Heart right ventricle (tissue), 16 donors: Measurements from ENCODE around the gene KCNE3. TPM values are rescaled to one million over a fixed set of nuclear protein-coding genes. Genes with fewer than 3 reads are reported as not detected.
A peak's percentile ranks its signal among the peaks of the same experiment; 100 is the strongest.

Source experiments
- ATAC-seq, 8 donors: fragments of 200-7000 bp; cut with Tn5 transposase; one replicate each; pipeline ENCODE4 v1.9.1; 2020; ENCODE audit warnings: mild to moderate bottlenecking in 8 of 8, moderate library complexity in 8 of 8, moderate number of reproducible peaks in 1 of 8
- DNase-seq, 2 donors: peaks; one replicate each; pipeline ENCODE4 v3.0.0-alpha.2; 2020
- H3K27ac ChIP-seq, 10 donors: fragments of 200-600 bp; sonication (generic) in 2 of 10; one replicate each; pipeline versions ENCODE4 v1.5.0 to v1.8.0; 2020 to 2022; ENCODE audit warnings: mild to moderate bottlenecking in 3 of 10
- H3K27me3 ChIP-seq, 7 donors: fragments of 200-600 bp; one replicate each; pipeline ENCODE4 v1.8.0; 2021 to 2022; ENCODE audit warnings: mild to moderate bottlenecking in 2 of 7
- H3K36me3 ChIP-seq, 9 donors: fragments of 200-600 bp; sonication (generic) in 1 of 9; one replicate each; pipeline versions ENCODE4 v1.5.0 to v1.8.0; 2020 to 2022; ENCODE audit warnings: mild to moderate bottlenecking in 2 of 9
- H3K4me1 ChIP-seq, 9 donors: fragments of 200-600 bp; sonication (generic) in 1 of 9; one replicate each; pipeline versions ENCODE4 v1.5.0 to v1.8.0; 2020 to 2022; ENCODE audit warnings: mild to moderate bottlenecking in 4 of 9
- H3K4me3 ChIP-seq, 10 donors: fragments of 200-600 bp; sonication (generic) in 2 of 10; one replicate each; pipeline versions ENCODE4 v1.5.0 to v1.8.0; 2020 to 2022; ENCODE audit warnings: mild to moderate bottlenecking in 7 of 10, moderate library complexity in 2 of 10
- H3K9me3 ChIP-seq, 11 donors: fragments of 200-600 bp in 10 of 11; sonication (generic) in 2 of 11; one replicate each; pipeline versions ENCODE4 v1.5.0 to v1.8.0; 2013 to 2022; ENCODE audit warnings: mild to moderate bottlenecking in 2 of 11, control low read depth in 1 of 11, moderate library complexity in 1 of 11
- WGBS, 2 donors: extraction: QIAGEN DNeasy Blood & Tissue Kit; methylation state at CpG; one replicate each; pipeline ENCODE4 v1.1.7; 2013; ENCODE audit warnings: inconsistent platforms in 1 of 2; 5-methylcytosine and 5-hydroxymethylcytosine counted together
- intact Hi-C, 10 donors: fragments of 100-400 bp; cut with DNase I; formaldehyde crosslinking; loops; one replicate each; pipeline versions ENCODE4 v1.11.1 to v1.14.2; 2022
- polyA plus RNA-seq, 2 donors: library from polyadenylated mRNA; stranded (reverse); fragments of 200-250 nt; gene quantifications; one replicate each; pipeline ENCODE4 v1.2.3, GENCODE V29; 2013
- total RNA-seq, 10 donors: library from RNA; stranded (reverse); fragmentation: NEBNext Ultra II Directional in 3 of 10; extraction: Animal tissue kit (Norgen Biotek cat#: 25700) in 3 of 10; gene quantifications; one replicate each; pipeline versions ENCODE4 v1.2.1 to v1.2.4, GENCODE V29; 2021 to 2023
- TF ChIP-seq, protein P1 (sequence below), 9 donors: fragments of 200-600 bp; sonication (generic) in 2 of 9; IDR thresholded peaks; one replicate each; pipeline versions ENCODE4 v1.5.0 to v1.8.0; 2021 to 2022; ENCODE audit warnings: antibody characterized with exemption in 9 of 9, mild to moderate bottlenecking in 5 of 9, moderate library complexity in 1 of 9
- donor health status: Arrhythmogenic right ventricular cardiomyopathy.
- donor health status: ischemic (EF 13 %, LVEDD 7.1; RV severe dilation, severe dysfunction).
- donor health status: healthy with polysubstance abuse.
- donor health status: DM: no; HTN: yes; CAD: no.
- donor health status: DM: no; HTN: no; CAD: no.
- donor health status: ischemic (EF 25% LVEDD 6.9; RV normal size, moderate dysfunction).
- donor health status: ischemic (EF 25% LVEDD 5.7; RV mildly dilated, moderate dysfunction).
- donor health status: healthy.
- donor health status: DM: yes; HTN: yes; CAD: no.
- donor health status: Ischemic cardiomyopathy.
- donor health status: ischemic (EF 35%, LVEDD 5.7; RV mildly dilated, moderate dysfunction).
- donor health status: nonischemic (EF 11% LVEDD 7.7; RV severe dilation, severe dysfunction).
- donor health status: DM: yes; HTN: yes; CAD: no.
- donor health status: PGD.
- donor health status: ischemic (EF 29% LVEDD 5.4; RV normal size, mild dysfunction).
- donor health status: nonischemic (EF 23%, LVEDD 6.1; RV moderate dilation, normal function).

KCNE3 gene
- total and polyA plus RNA-seq, 12 donors = 1.2 to 7.1 (median 2.6) TPM

GRCh38 chr11:74459584-74459983 is 7.8 kb downstream of the KCNE3 start:
- 0 to 46% methylated on average over 1 of the region's 1 CpG for WGBS, 2 donors
- peaks cover 0 to 36% (median 2%) of the 10 kb centered on the region in 9 donors for H3K4me1 ChIP-seq
- TF ChIP-seq, protein P1, sequence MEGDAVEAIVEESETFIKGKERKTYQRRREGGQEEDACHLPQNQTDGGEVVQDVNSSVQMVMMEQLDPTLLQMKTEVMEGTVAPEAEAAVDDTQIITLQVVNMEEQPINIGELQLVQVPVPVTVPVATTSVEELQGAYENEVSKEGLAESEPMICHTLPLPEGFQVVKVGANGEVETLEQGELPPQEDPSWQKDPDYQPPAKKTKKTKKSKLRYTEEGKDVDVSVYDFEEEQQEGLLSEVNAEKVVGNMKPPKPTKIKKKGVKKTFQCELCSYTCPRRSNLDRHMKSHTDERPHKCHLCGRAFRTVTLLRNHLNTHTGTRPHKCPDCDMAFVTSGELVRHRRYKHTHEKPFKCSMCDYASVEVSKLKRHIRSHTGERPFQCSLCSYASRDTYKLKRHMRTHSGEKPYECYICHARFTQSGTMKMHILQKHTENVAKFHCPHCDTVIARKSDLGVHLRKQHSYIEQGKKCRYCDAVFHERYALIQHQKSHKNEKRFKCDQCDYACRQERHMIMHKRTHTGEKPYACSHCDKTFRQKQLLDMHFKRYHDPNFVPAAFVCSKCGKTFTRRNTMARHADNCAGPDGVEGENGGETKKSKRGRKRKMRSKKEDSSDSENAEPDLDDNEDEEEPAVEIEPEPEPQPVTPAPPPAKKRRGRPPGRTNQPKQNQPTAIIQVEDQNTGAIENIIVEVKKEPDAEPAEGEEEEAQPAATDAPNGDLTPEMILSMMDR (IDR thresholded peaks at IDR 0.05) = no peak
- no peaks in the 10 kb centered on the region for H3K9me3 ChIP-seq
- peak overlapping the region in 1 of 10 donors; percentile 85 for H3K27ac ChIP-seq
- no peaks in the 10 kb centered on the region for H3K27me3 ChIP-seq
- ATAC-seq = no peak
- H3K4me3 ChIP-seq = peak overlapping the region in 1 of 10 donors; percentile 53
- intact Hi-C loops = loop anchor here in 1 of 10 donors (10.0 kb wide), 1 partner anchor 265 kb away; no protein-coding TSS in a partner anchor
- peaks cover 0 to 28% (median 0%) of the 10 kb centered on the region in 9 donors for H3K36me3 ChIP-seq
- DNase-seq = no peak

- Histone ChIP-seq H3K4me3 (no peak overlapping the region), H3K4me1 (peaks cover 0 to 28% (median 2%) of the 10 kb centered on the region in 9 donors), H3K27me3 (no peaks in the 10 kb centered on the region), H3K27ac (no peak overlapping the region), H3K9me3 (no peaks in the 10 kb centered on the region), H3K36me3 (peaks cover 0 to 28% (median 0%) of the 10 kb centered on the region in 9 donors)
- no peak for DNase-seq
- TF ChIP-seq, protein P1 (IDR thresholded peaks at IDR 0.05) = no peak
- no peak for ATAC-seq
- intact Hi-C loops = loop anchor here in 1 of 10 donors (10.0 kb wide), 1 partner anchor 267 kb away; no protein-coding TSS in a partner anchor
- WGBS, 2 donors = 88 to 93% methylated on average over 6 of the region's 6 CpGs
These were observed 10.0 kb downstream of the KCNE3 start for GRCh38 chr11:74457356-74457755.

- WGBS, 2 donors = 37 to 40% methylated on average over 10 of the region's 10 CpGs
- ATAC-seq = peak; percentile 53 to 78 (median 58)
These were observed 13.9 kb downstream of the KCNE3 start for GRCh38 chr11:74453373-74453975.

DNA sequence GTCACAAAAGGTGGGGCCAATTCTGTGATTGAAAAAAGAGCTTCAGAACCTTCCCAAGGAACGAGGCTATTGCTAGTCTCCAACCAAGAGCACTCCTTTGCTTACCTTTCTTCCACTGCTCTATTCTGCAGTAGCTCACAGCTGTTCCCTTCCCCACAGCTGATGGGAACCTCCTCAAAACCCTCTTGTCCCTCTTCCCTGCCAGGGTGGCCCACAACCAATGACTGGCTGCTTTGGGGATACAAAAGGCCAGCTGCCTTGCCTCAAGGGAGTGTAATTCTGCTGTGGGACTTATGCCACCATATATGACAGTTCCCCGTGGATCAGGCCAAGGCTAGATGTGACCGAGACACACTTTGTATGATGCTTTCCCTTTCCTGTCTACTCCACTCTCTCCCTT is 15.0 kb downstream of the KCNE3 start:
- TF ChIP-seq, protein P1 (IDR thresholded peaks at IDR 0.05) = no peak
- Histone ChIP-seq H3K27ac (no peak overlapping the region), H3K4me1 (peaks cover 0 to 19% (median 0%) of the 10 kb centered on the region in 9 donors), H3K27me3 (no peaks in the 10 kb centered on the region), H3K9me3 (no peaks in the 10 kb centered on the region), H3K4me3 (no peak overlapping the region), H3K36me3 (peaks cover 0 to 14% (median 0%) of the 10 kb centered on the region in 9 donors)
- intact Hi-C loops = loop anchor here in 5 of 10 donors (2.0 to 10.0 kb wide), 4 partner anchors 116 to 272 kb away; no protein-coding TSS in a partner anchor
- 71 to 73% methylated on average over 3 of the region's 3 CpGs for WGBS, 2 donors
- no peak for ATAC-seq
- no peak for DNase-seq

More at GRCh38 chr11:74453373-74453975, 13.9 kb downstream of the KCNE3 start:
- H3K9me3 ChIP-seq = no peaks in the 10 kb centered on the region
- intact Hi-C loops = loop anchor here in 8 of 10 donors (1.0 to 10.0 kb wide), 5 partner anchors 115 to 271 kb away; no protein-coding TSS in a partner anchor
- peaks cover 0 to 23% (median 0%) of the 10 kb centered on the region in 9 donors for H3K4me1 ChIP-seq
- no peaks in the 10 kb centered on the region for H3K27me3 ChIP-seq
- no peak overlapping the region for H3K4me3 ChIP-seq
- peaks cover 0 to 24% (median 0%) of the 10 kb centered on the region in 9 donors for H3K36me3 ChIP-seq
- TF ChIP-seq, protein P1 (IDR thresholded peaks at IDR 0.05) = peak; percentile 58 to 86 (median 79)
- H3K27ac ChIP-seq = no peak overlapping the region
- peak; percentile 62 to 64 for DNase-seq
